Lung (tissue), 12 donors: ENCODE results near the gene NHS. TPM values are rescaled to one million over a fixed set of nuclear protein-coding genes. Genes with fewer than 3 reads are reported as not detected.

Experiments used
- ATAC-seq: fragments of 200-7000 bp; cut with Tn5 transposase; one replicate; pipeline ENCODE4 v1.9.1; 2020; ENCODE audit warnings: moderate number of reproducible peaks; ENCODE audit not compliant: insufficient read depth, low FRiP score
- DNase-seq, 3 donors: peaks; one replicate each; pipeline ENCODE4 v3.0.0-alpha.2; 2013 to 2017
- H3K27ac ChIP-seq, 2 donors: one replicate each; pipeline ENCODE4 v1.5.1; 2013; ENCODE audit warnings: mild to moderate bottlenecking in 2 of 2, moderate library complexity in 2 of 2, control low read depth in 1 of 2, inconsistent platforms in 1 of 2, low read depth in 1 of 2, low read length in 1 of 2
- H3K27me3 ChIP-seq, 3 donors: one replicate each; pipeline ENCODE4 v1.5.1; 2013; ENCODE audit warnings: low read length in 2 of 3; ENCODE audit not compliant: control insufficient read depth in 3 of 3, insufficient read depth in 3 of 3
- H3K36me3 ChIP-seq, 4 donors: one replicate each; pipeline ENCODE4 v1.5.1; 2013; ENCODE audit warnings: low read length in 4 of 4, mild to moderate bottlenecking in 1 of 4, moderate library complexity in 1 of 4; ENCODE audit not compliant: control insufficient read depth in 4 of 4, insufficient read depth in 4 of 4
- H3K4me1 ChIP-seq, 5 donors: one replicate each; pipeline ENCODE4 v1.5.1; 2013; ENCODE audit warnings: low read length in 5 of 5, mild to moderate bottlenecking in 2 of 5, moderate library complexity in 1 of 5; ENCODE audit not compliant: control insufficient read depth in 5 of 5, insufficient read depth in 5 of 5
- H3K4me3 ChIP-seq: one replicate; pipeline ENCODE4 v1.5.1; 2013; ENCODE audit warnings: mild to moderate bottlenecking, control low read depth, moderate library complexity
- H3K9ac ChIP-seq, 2 donors: one replicate each; pipeline ENCODE4 v1.5.1; 2013; ENCODE audit warnings: low read length in 2 of 2, control low read depth in 1 of 2; ENCODE audit not compliant: insufficient read depth in 1 of 2
- H3K9me3 ChIP-seq, 4 donors: one replicate each; pipeline ENCODE4 v1.5.1; 2013; ENCODE audit warnings: low read length in 3 of 4, mild to moderate bottlenecking in 1 of 4, moderate library complexity in 1 of 4; ENCODE audit not compliant: control insufficient read depth in 4 of 4, insufficient read depth in 3 of 4
- WGBS, 2 donors: extraction: QIAGEN DNeasy Blood & Tissue Kit; methylation state at CpG; one replicate each; pipeline ENCODE4 v1.1.7; 2013; 5-methylcytosine and 5-hydroxymethylcytosine counted together
- polyA plus RNA-seq, 2 donors: library from polyadenylated mRNA; stranded (reverse); fragments of 200-250 nt; gene quantifications; one replicate each; pipeline ENCODE4 v1.2.1, GENCODE V29; 2013
- total RNA-seq, 2 donors: library from RNA; depleted of rRNA in 1 of 2; stranded (reverse); fragments of >200 nt in 1 of 2; gene quantifications; one replicate each; pipeline ENCODE4 v1.2.1, GENCODE V29; 2014 to 2021
- TF ChIP-seq, protein P1 (sequence below): IDR thresholded peaks from 2 replicates; pipeline ENCODE4 v1.5.1; 2012; ENCODE audit warnings: mild to moderate bottlenecking; ENCODE audit errors: control extremely low read depth, extremely low read depth
- donor health status: control.
- donor health status: control.
- donor health status: Bipolar disorder and iron deficiency.
- donor health status: healthy.
- donor health status: DM: yes; HTN: yes; CAD: no.

The NHS gene
- total and polyA plus RNA-seq, 4 donors = 0.46 to 2.0 (median 1.4) TPM

DNA sequence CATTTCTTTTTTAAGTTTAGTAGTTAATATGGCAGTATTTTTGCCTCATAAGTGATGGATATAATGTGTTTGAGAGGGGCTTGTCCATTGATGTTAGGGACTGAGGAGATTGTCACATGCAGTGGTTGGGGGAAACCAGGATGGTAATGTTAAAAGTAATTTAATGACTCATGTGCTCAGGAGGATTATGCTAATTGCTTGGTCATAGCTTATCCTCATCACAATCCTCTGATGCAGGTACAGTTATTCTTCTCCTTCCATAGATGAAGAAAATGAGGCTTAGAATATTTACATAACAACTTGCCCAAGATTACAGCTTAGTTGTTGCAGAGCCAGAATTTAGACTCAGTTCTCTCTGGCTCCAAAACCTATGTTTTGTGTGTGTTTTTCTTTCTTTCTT is 267.9 kb downstream of the NHS start:
- ATAC-seq = no peak
- TF ChIP-seq, protein P1, sequence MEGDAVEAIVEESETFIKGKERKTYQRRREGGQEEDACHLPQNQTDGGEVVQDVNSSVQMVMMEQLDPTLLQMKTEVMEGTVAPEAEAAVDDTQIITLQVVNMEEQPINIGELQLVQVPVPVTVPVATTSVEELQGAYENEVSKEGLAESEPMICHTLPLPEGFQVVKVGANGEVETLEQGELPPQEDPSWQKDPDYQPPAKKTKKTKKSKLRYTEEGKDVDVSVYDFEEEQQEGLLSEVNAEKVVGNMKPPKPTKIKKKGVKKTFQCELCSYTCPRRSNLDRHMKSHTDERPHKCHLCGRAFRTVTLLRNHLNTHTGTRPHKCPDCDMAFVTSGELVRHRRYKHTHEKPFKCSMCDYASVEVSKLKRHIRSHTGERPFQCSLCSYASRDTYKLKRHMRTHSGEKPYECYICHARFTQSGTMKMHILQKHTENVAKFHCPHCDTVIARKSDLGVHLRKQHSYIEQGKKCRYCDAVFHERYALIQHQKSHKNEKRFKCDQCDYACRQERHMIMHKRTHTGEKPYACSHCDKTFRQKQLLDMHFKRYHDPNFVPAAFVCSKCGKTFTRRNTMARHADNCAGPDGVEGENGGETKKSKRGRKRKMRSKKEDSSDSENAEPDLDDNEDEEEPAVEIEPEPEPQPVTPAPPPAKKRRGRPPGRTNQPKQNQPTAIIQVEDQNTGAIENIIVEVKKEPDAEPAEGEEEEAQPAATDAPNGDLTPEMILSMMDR = no peak

DNA sequence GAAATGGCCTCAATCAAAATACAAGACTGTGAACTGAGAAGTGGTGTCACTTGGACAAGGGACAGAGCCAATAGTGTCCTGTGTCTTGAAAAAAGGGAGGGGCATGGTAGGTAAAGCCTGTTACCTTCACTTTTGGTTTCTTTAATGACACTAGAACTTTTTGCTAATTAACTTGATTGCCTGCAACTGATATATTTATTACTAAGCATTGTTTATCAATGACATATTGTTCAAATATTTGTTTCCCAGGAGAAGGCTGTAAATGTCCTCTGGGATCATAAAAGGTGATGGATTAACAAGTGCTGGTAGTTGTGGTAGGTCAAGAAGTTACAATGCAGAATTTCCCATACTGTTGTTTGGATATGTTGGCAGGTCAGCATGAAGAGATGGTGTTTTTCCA is 268.5 kb downstream of the NHS start:
- DNase-seq (no peak), ATAC-seq (no peak)
- no peak overlapping the region for H3K9ac ChIP-seq
- H3K4me1 ChIP-seq = no peaks in the 10 kb centered on the region
- H3K27ac ChIP-seq = no peak overlapping the region
- H3K27me3 ChIP-seq = peaks cover 0 to 31% (median 19%) of the 10 kb centered on the region in 3 donors
- H3K36me3 ChIP-seq = no peaks in the 10 kb centered on the region
- no peak overlapping the region for H3K4me3 ChIP-seq
- H3K9me3 ChIP-seq = peaks cover 0 to 3% (median 0%) of the 10 kb centered on the region in 4 donors
- TF ChIP-seq, protein P1 = no peak

More for the DNA sequence above, 267.9 kb downstream of the NHS start:
- Histone ChIP-seq H3K4me1 (no peaks in the 10 kb centered on the region), H3K36me3 (no peaks in the 10 kb centered on the region), H3K27me3 (peaks cover 0 to 31% (median 18%) of the 10 kb centered on the region in 3 donors), H3K27ac (no peak overlapping the region), H3K9me3 (no peaks in the 10 kb centered on the region), H3K9ac (no peak overlapping the region), H3K4me3 (no peak overlapping the region)
- DNase-seq = no peak

DNA sequence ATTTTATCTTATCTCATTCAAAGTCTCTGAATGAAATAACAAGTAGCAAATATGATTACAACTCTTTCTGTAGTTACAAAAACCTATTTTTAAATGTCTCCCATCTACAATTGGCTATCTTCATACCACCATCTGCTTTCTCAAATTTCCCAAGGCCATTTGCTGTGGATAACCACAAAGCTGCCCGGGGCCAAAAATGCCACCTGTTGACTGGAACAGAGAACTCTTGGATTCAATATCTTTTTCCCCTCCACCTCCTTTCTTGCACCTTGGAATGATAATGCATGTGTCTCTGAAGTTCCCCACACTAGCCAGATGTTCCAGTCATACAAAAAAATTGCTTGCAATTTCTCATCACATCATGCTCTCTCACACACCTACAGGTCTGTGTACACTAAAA is 269.0 kb downstream of the NHS start:
- H3K9me3 ChIP-seq = peaks cover 0 to 3% (median 0%) of the 10 kb centered on the region in 4 donors
- H3K4me3 ChIP-seq = no peak overlapping the region
- WGBS, 2 donors = 92 to 95% methylated on average over 1 of the region's 1 CpG
- no peak overlapping the region for H3K9ac ChIP-seq
- H3K27me3 ChIP-seq = peaks cover 0 to 31% (median 23%) of the 10 kb centered on the region in 3 donors
- H3K27ac ChIP-seq = no peak overlapping the region
- no peaks in the 10 kb centered on the region for H3K36me3 ChIP-seq
- DNase-seq (no peak), ATAC-seq (no peak)
- no peaks in the 10 kb centered on the region for H3K4me1 ChIP-seq
- TF ChIP-seq, protein P1 = no peak

DNA sequence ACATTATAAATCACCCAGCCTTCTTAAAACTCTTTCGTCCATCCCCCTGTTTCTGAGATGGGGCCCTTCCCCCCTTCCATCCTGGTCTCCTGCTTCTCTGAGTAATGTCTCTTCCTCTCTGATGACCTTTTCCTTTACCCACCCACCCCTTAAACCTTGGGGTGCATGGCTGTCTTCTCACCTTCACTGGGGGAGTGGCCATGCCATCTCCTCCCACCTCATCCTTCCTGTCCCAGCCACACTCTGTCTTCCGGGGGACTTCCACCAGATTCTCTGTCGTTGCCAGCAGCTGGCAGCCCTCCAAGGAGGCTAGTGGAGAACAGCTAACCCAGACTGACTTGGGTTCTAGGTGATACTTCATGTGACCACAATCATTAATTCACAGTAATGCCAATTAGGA is 279.1 kb downstream of the NHS start:
- no peaks in the 10 kb centered on the region for H3K36me3 ChIP-seq
- H3K27ac ChIP-seq = no peak overlapping the region
- 39 to 55% methylated on average over 3 of the region's 3 CpGs for WGBS, 2 donors
- peaks cover 0 to 3% (median 0%) of the 10 kb centered on the region in 4 donors for H3K9me3 ChIP-seq
- no peak overlapping the region for H3K9ac ChIP-seq
- DNase-seq (no peak), ATAC-seq (no peak)
- H3K4me3 ChIP-seq = no peak overlapping the region
- H3K4me1 ChIP-seq = peaks cover 0 to 7% (median 0%) of the 10 kb centered on the region in 5 donors
- peaks cover 3 to 48% (median 35%) of the 10 kb centered on the region in 3 donors for H3K27me3 ChIP-seq
- TF ChIP-seq, protein P1 = no peak
